ENCODE measurements around the gene GRIK4. TPM values are rescaled to one million over a fixed set of nuclear protein-coding genes. Genes with fewer than 3 reads are reported as not detected.
A peak's percentile ranks its signal among the peaks of the same experiment; 100 is the strongest.

GRIK4 gene
- total and polyA plus RNA-seq, 9 of the 15 experiments (the other 6 are each of a cell fraction or from before 2014, with no cell fraction given): not detected

GRCh38 chr11:120608760-120609211, 97.2 kb downstream of the GRIK4 start:
- H4K20me1 ChIP-seq (replicated peaks; ENCODE audit: control insufficient read depth, insufficient read depth, low read length): peaks cover 10% of the 10 kb centered on the region; the same call in 1 of the 2 replicates
- no peak overlapping the region for H3K27ac ChIP-seq (ENCODE audit: extremely low read depth, low read depth, low read length)
- H2AFZ ChIP-seq (ENCODE audit: low read depth, low read length): no peak overlapping the region
- no peak overlapping the region for H3K4me2 ChIP-seq (ENCODE audit: insufficient read depth, low read length)
- H3K9me1 ChIP-seq (ENCODE audit: control insufficient read depth, insufficient read depth, low read length): no peaks in the 10 kb centered on the region
- BruUV-seq (replicated peaks): no TSS peak
- H3K4me3 ChIP-seq: no peak overlapping the region
- no peak overlapping the region for H3K9ac ChIP-seq (ENCODE audit: insufficient read depth in 1 of 2, low read depth in 2 of 2, low read length in 2 of 2)
- TF ChIP-seq ESRRB (CRISPR knock-in tag; IDR thresholded peaks at IDR 0.05; ENCODE audit: borderline replicate concordance): no peak
- TF ChIP-seq BDP1 (IDR thresholded peaks at IDR 0.05; ENCODE audit: insufficient read depth, insufficient read length): no peak
- TF ChIP-seq TFAM (CRISPR knock-in tag; conservative IDR thresholded peaks at IDR 0.05): no peak
- no peak for TF ChIP-seq RFX7 (CRISPR knock-in tag; IDR thresholded peaks at IDR 0.05)
- TF ChIP-seq CEBPB (tag; IDR thresholded peaks at IDR 0.05): peak; percentile 50
- no peak for TF ChIP-seq SMAD1 (IDR thresholded peaks at IDR 0.05; ENCODE audit: low read depth, low read length, partially characterized antibody)
- TF ChIP-seq PURB (CRISPR knock-in tag; IDR thresholded peaks at IDR 0.05; ENCODE audit: low read depth): no peak
- no peak for TF ChIP-seq CEBPG (CRISPR knock-in tag; IDR thresholded peaks at IDR 0.05)
- TF ChIP-seq CEBPG (tag; conservative IDR thresholded peaks at IDR 0.05 in 1 of 2, IDR thresholded peaks at IDR 0.05 in 1 of 2): peak in 1 of 2 experiments; percentile 26; a peak in 1 of 4 replicates
- no peak for TF ChIP-seq ZNF561 (CRISPR knock-in tag; conservative IDR thresholded peaks at IDR 0.05)
- peaks cover 11 to 50% of the 10 kb centered on the region in 2 experiments; a peak in 4 of 5 replicates for H3K27me3 ChIP-seq (ENCODE audit: control insufficient read depth in 2 of 2, insufficient read depth in 2 of 2, low read length in 2 of 2)
- H3K79me2 ChIP-seq (ENCODE audit: control insufficient read depth, insufficient read depth, low read length): no peaks in the 10 kb centered on the region
- CTCF ChIA-PET (ENCODE audit: low intra/inter-chr PET ratio): no interaction called here
- ATAC-seq (no peak), DNase-seq (ENCODE audit: extremely low read depth in 1 of 4, low spot score in 3 of 4) (no peak), FAIRE-seq (no peak)
- intact Hi-C loops (cut with micrococcal nuclease) (no loop called here), in situ Hi-C loops (cut with MboI) (no loop called here)
- H3K36me3 ChIP-seq (ENCODE audit: control insufficient read depth, insufficient read depth, low read length): no peaks in the 10 kb centered on the region
- 0% methylated on average over 4 of the region's 4 CpGs for WGBS (ENCODE audit: insufficient coverage, low coverage, missing lambda C conversion rate)
- no peaks in the 10 kb centered on the region for H3K9me3 ChIP-seq (replicated peaks; ENCODE audit: control insufficient read depth, insufficient read depth, low read depth, low read length)
- POLR2A ChIA-PET: no interaction called here
- H3K4me1 ChIP-seq (replicated peaks in 1 of 2; ENCODE audit: control insufficient read depth in 2 of 2, insufficient read depth in 2 of 2, low read length in 2 of 2): no peaks in the 10 kb centered on the region

Measured in K562 (cell line).